SH-SY5Y (cell line): Measurements from ENCODE around the gene PLEKHG4B.

Experiments used
- GATA2 ChIP-seq: IDR thresholded peaks from 2 replicates; pipeline ENCODE4 v1.6.1; 2011; ENCODE audit warnings: mild to moderate bottlenecking, low read depth, low read length
- GATA3 ChIP-seq: IDR thresholded peaks from 2 replicates; pipeline ENCODE4 v1.6.1; 2011; ENCODE audit warnings: low read depth, mild to moderate bottlenecking, low read length, moderate library complexity

The PLEKHG4B gene

DNA sequence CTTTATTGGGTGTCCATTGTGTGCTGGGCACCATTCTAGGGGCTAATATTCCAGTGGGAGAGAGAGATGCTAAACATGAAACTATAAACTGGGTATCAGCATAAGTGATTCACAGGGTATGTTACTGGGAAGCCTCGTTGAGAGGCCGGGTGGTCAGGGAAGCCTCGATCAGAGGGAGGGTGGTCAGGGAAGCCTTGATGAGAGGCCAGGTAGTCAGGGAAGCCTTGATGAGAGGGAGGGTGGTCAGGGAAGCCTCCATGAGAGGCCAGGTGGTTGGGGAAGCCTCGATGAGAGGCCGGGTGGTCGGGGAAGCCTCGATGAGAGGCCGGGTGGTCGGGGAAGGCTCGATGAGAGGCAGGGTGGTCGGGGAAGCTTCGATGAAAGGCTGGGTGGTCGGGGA is 8.9 kb upstream of the PLEKHG4B start:
- no peak for TF ChIP-seq GATA3
- no peak for TF ChIP-seq GATA2

DNA sequence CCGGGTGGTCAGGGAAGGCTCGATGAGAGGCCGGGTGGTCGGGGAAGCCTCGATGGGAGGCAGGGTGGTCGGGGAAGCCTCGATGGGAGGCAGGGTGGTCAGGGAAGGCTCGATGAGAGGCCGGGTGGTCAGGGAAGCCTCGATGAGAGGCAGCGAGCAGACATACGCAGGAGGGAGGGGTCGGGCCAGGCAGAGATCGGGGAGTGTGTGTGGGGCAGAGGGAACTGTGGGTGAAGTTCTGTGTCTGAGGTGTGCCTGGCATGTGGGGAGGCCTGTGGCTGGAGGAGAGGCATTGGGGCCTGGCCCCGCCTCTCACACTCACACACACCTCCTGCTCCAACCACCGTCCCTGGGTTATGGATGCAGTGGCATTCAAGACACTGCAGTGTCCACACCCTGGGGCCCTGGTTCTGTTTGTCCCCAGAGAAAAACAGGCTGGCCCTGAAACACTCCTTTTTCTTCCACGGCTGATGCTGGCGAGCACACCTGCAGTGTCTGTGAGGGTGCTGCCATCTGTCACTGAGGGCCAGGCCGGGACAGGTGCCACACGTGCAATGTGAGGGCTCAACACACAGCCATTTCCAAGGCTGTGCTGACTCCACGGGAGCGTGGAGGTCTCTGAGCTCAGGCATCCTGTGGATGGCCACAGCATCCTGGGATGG is 6.5 kb upstream of the PLEKHG4B start:
- TF ChIP-seq GATA3 (no peak), GATA2 (no peak)

DNA sequence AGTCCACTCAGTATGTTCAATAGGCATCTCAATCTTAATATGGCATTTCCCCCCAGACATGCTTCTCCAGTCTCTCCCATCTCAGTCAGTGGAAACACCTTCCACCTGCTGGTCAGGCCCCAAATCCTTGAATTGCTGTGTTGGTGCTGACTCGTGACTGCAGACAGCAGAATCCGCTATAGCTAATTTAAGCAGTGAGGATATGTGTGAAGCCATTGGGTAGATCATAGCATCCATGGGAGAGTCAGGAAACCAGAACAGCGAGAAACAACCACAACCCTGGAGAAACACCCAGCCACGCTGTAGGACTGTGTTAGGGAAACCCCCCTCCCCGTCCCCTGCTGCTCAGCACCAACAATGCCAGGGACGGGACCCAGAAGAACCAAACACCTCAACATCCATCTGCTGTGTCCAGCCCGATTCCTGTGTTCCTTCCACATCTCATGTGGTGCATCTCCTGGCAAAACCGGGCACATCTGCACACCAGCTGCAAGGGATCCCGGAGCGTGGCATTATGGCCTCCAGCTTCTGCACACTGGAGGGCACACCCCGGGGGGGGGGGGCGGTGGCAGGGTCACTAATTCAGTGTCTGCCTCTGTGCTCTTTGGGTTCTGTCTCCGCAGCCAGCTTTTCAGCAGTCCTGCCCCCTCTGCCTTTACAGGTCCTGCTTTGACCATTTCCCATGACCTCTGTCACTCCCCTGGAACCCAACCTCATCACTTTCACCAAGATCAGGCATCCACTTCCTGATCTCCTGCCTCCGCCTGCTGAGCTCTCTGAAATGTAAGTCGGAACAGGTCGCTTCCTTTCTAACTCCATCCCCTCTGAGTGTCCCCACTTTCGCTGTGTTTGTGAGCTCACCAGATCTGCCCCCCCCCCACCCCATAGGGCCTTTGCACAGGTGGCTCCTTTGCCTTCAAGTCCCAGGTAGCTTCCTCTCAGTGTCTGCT is 2.4 kb upstream of the PLEKHG4B start:
- TF ChIP-seq GATA2: no peak
- no peak for TF ChIP-seq GATA3

DNA sequence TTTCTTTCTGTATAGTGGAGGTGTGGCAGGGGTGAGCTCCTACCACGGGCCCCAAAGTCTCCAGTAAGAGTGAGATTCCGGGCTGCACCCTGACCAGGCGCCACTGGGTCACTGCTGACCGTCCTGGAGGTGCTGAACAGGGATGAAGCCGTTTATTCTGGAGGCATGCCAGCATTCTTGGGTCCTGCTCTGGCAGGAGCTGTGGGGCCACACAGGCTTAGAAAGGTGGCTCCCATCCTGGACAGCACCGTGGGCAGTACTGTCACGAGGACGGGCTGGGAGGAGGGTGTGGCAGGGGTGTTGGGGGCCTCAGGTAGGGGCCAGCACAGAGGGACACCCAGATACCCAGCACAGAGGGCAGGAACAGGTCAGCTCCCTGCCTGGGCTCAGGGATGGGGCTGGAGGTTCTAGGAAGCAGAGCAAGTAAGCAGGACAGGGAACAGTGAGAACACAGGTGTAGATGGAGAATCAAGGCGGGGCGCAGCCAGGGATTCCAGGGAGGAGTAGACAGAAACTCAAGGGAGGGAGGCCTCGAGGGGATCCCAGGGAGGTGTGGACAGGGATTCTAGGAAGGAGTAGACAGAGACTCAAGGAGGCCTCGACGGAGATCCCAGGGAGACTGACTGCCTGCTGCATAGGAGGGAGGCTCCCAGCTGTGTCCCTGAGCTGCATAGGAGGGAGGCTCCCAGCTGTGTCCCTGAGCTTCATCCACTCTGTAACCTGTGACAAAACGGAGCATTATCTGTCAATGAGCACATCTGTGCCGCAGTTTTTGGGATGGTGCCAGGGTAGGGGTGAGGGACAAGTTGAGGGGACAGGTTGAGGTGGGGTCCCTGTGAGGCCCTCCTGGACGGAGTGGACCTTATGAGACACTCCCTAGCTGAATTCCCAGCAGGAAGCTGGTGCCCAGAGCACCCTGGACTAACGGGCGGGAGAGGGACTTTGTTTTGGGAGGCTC is 1.1 kb upstream of the PLEKHG4B start:
- TF ChIP-seq GATA2 (no peak), GATA3 (no peak)

DNA sequence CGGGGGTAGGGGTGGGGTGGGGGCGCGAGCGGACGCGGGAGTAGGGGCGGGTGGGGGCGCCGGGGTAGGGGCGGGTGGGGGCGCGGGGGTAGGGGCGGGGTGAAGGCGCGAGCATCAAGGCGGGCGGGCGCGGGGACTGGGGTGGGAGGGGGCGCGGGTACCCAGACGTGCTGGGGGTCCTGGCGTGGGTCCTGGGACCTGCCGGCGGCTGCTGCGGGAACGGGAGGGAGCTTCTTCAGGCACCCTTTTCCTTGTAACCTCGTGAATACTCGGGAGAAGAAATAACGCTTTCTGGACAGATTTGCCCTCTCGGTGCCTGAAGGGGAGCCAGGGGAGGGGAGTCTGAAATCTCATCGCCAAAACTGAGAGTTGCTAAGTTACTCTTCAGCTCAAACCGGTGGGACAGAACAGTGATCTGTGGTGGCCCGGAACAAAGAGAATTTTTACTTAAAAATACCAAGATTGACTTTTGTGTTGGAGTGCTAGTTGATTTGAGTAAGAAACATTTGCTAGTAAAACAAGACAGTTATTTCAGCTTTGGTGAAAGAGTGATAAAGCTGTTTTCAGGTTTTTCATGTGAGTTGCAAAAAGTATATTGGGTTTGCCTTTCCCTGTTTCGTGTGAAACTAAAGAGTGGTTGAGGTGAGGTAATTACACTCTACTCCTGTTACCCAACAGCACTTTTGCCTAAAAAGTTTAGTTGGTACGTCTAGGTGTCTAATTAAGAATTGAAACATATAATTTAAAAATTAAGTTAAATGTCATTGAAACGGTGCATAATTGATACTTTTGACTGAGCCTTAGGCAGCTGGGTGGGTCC is 643 bp downstream of the PLEKHG4B start:
- TF ChIP-seq GATA3 (no peak), GATA2 (no peak)

DNA sequence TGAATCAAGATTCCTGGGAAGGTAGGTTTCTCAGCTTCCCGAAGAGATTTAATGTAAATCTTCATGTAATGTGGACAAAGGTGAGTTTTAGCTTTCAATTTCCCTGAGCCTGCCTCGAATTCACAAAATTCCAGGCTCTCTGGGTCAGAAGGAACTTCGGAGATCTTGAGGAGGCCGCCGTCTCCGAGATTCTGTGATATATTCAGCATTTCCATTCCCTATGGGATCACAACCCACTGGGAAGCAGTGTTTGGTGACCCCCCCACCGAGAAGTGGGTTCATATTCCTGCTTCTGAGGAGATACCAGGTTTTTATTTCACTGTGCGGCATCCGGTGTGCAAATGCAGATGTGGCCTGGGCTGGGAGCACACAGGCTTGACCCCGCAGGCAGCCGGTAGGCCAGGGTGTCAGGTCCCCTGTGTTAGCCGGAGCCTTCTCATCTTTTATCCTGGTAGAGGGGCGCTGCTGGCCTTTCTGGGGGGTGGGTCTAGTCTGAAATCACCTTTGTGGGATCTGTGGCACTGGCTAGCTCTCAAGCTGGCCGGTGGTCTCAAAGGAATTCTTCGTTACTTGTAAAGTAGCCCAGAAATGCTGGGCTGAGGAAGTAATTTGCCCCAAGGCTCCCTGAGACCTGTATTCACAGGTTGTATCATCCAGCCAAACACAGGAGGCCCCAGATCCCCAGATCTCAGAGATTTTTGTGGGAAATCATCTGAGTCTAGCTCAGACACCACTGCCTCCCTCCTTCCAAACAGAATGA is 1.4 kb downstream of the PLEKHG4B start:
- TF ChIP-seq GATA2 (no peak), GATA3 (no peak)

DNA sequence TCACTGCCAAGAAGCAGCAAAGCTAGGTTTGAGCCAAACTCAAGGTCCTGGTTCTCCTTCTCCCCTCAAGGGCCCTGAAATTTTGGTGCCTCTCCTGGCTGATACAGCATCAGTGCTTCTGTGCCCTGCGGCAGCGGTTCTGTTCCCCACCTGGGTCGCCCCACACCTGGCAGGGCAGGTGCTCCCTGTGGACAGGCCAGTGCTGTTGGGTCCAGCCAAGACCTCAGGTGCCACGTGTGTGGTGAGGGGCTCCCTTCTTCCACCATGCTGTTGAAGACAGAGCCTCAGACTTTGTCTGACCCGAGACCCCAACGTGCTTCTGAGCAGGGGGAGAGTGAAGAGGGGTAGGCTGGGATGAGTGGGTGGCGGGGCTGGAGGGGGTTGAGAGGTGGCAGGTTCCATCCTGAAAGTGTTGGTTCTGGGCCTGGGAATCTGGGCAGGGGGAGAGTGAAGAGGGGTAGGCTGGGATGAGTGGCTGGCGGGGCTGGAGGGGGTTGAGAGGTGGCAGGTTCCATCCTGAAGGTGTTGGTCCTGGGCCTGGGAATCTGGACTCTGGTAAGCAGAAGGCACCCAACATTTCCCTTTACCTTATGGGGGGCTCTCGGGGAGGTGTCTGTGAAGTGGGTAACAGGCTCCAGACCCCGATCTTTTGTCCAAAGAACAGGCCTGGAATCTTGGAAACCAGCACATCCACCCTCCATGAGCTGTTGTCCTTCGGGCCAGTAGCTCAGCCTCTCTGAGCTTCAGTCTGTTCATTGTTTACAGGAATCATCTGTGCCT is 2.3 kb downstream of the PLEKHG4B start:
- no peak for TF ChIP-seq GATA2

DNA sequence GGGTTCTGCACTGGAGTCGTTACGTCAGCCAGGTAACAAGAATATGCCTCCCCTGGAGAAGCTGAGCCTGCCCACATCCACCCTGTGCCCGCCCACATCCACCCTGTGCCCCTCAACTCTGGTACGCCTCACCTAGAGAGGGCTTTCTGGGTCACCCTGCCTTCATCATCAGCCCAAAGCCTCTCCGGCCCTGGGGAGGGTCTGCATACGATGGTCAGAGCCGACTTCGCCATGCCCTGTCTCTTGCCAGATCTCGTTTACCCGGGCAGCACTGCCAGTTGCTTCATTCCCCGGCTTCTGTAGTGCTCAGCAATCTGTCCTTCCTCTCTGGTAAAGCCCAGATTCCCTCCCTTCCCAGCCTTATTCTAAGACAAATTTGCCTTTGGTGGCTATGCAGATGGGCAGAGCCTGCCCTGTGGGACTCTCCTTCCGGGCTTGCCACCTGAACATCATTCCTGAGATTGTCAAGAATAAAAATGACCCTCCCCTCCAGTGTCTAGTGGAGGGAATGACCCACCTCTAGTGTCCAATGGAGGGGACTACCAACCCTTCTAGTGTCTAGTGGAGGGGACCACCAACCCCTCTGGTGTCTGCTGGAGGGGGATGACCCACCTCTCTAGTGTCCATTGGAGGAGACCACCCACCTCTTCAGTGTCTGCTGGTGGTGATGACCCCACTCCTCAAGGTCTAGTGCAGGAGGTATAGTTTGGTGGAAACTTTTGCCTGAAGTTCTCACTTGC is 3.4 kb downstream of the PLEKHG4B start:
- TF ChIP-seq GATA3 (no peak), GATA2 (no peak)

DNA sequence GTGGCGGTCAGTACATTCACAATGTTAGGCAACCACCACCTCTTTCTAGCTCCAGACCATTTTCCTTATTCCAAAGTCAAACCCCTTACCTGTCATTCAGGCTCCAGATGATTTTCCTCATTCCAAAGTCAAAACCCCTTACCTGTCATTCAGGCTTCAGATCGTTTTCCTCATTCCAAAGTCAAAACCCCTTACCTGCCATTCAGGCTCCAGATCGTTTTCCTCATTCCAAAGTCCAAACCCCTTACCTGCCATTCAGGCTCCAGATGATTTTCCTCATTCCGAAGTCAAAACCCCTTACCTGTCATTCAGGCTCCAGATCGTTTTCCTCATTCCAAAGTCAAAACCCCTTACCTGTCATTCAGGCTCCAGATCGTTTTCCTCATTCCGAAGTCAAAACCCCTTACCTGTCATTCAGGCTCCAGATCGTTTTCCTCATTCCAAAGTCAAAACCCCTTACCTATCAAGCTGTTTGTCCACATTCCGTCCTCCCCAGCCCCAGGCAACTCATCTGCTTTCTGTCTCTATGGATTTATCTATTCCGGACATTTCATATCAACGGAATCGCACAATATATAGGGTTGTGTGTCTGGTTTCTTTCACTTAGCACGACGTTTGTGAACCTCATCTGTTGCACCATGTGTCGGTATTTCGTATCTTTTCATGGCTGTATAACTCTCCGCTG is 5.2 kb downstream of the PLEKHG4B start:
- no peak for TF ChIP-seq GATA2
- no peak for TF ChIP-seq GATA3

DNA sequence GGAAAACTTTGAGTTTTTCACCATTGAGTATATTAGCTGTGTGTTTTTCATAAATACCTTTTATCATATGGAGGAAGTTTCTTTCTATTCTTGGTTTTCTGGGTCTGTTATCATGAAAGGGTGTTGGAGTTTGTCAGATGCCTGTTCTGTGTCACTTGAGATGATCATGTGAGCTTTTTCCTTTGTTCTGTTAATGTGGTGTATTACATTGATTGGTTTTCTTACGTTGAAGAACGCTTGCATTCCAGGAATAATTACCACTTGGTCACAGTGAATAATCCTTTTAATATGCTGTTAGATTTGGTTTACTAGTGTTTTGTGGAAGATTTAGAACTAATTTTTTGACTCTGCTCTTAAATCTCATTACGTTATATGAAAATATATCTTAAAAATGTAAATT is 7.8 kb downstream of the PLEKHG4B start:
- TF ChIP-seq GATA3 (no peak), GATA2 (no peak)

DNA sequence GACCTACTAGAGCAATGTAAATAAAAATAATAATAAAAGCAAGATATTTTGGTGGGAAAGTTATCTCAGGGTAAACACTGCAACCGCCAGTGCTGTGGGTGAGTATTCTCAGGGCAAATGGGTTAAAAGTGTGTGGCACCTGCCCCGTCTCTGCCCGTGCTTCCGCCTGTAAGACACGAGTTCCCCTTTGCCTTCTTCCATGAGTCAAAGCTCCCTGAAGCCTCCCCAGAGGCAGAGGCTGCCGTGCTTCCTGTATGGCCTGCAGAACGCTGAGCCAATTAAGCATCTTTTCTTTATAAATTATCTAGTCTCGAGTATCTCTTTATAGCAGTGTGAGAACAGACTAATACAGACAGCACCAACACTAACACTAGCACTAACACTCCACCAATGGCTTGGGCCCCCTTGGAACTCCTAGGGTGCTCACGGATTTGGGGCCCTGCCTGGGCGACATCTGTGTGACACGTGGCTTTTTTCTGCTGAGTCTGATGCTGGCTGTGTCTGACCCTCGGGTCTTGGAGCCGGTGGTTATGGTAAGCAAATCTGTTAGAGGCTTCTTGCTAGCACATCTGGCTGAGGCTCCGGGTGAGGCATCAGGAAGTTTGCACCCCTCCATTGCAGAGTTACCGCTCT is 10.6 kb downstream of the PLEKHG4B start:
- TF ChIP-seq GATA3 (no peak), GATA2 (no peak)
